DMS 273 (cell line): ENCODE data around the gene ENO2.
A peak's percentile ranks its signal among the peaks of the same experiment; 100 is the strongest.
"Not testable (repeated sequence)": the region's sequence is repeated elsewhere in the genome, so short reads cannot be mapped to it uniquely, and the experiment has no call there.

Source experiments
- DNase-seq: peaks from one replicate; lab custom pipeline; 2025; ENCODE audit not compliant: unreplicated experiment; lab: John Stamatoyannopoulos, UW

Gene ENO2

DNA sequence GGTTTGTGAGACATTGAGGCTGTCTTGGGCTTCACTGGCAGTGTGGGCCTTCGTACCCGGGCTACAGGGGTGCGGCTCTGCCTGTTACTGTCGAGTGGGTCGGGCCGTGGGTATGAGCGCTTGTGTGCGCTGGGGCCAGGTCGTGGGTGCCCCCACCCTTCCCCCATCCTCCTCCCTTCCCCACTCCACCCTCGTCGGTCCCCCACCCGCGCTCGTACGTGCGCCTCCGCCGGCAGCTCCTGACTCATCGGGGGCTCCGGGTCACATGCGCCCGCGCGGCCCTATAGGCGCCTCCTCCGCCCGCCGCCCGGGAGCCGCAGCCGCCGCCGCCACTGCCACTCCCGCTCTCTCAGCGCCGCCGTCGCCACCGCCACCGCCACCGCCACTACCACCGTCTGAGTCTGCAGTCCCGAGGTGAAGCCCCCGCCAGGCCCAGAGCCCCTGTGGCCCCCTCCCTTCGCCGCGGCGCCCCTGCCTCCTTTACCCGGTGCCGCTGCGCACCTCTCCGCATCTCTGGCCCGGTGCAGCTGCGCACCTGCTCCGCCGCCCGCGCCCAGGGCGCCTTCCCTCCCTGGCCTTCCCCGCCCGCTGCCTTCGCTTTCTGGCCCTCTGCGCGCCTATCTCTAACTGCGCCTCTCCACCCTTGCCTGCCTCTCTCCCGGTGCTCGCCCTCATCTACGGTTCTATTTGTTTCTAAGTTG lies at the start of gene ENO2:
ENO2 (plus strand) TSS at position 335 of the 701 bp plus-strand sequence. CDS start 1,253 bp downstream, outside the sequence.
- peak; percentile 60 for DNase-seq

DNA sequence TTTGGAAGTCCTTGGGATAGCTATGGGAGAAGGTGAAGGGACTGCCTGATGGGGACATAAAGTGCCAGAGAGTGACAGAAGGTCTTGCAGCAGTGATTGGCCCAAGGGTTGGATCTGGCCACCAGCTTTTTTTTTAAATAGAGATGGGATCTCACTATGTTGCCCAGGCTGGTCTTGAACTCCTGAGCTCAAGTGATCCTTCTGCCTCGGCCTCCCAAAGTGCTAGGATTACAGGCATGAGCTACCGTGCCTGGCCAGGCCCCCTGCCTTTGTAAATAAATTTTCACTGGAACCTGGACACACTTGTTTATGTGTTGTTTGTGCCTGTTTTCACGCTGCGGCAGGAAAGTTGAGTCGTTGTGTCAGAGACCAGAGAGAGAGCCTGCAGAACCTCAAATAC lies 49.1 kb upstream of the ENO2 start:
- DNase-seq = not testable (repeated sequence)

DNA sequence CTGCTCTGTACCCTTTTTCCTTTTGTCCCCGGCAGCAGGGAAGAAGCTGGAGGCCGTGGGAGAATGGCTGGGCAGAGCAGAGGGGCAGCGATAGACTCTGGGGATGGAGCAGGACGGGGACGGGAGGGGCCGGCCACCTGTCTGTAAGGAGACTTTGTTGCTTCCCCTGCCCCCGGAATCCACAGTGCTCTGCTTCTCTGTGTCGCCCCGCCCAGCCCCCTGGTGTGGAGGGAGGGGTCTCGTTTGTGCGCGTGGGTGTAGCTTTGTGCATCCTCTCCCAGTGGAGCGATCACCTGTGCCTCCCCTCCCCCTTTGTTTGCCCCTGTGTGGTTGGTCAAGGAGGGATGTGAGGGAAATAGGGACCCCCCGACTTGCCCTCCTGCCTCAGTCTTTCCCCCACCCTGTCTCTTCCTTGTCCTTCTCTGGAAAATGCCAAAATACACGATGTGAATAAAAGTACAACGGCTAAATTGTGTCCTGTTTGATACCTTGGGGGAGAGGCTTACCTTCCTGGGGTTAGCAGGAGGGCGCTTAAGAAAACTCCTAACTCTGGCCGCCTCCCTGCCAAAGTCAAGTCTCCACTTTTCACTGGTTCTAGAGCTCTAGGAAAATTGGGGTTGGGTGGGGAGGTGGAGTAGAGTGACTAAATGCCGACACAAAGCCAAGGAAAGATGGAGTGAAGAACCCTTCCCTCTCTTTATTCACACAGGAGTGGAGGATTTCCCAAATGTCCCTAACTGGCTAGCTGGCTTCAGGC lies 48.0 kb upstream of the ENO2 start:
- DNase-seq = no peak

DNA sequence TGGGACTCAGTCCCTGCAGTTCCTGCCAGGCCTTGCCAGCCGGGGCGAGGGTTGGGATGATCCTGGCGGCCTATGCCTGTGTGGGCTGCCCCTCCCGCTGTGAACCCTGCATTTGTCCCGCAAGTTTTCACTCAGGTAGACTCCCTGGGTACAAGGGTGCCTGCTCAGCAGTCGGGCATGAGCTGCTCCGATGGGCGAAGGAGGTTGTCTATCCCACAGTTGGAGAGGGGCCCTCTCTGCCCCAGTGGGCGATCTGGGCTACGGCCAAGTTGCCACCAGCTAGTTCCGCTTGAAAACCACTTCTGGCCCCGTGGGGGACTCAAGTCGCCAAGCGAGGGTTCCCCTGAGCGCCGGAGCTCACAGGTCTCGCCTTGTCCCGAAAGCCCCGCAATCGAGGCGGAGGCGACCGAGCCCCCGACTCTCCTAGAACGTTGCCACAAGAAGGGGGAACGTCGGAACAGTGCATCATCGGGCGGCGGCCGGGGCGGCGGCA lies 47.4 kb upstream of the ENO2 start:
- DNase-seq = peak; percentile 69

DNA sequence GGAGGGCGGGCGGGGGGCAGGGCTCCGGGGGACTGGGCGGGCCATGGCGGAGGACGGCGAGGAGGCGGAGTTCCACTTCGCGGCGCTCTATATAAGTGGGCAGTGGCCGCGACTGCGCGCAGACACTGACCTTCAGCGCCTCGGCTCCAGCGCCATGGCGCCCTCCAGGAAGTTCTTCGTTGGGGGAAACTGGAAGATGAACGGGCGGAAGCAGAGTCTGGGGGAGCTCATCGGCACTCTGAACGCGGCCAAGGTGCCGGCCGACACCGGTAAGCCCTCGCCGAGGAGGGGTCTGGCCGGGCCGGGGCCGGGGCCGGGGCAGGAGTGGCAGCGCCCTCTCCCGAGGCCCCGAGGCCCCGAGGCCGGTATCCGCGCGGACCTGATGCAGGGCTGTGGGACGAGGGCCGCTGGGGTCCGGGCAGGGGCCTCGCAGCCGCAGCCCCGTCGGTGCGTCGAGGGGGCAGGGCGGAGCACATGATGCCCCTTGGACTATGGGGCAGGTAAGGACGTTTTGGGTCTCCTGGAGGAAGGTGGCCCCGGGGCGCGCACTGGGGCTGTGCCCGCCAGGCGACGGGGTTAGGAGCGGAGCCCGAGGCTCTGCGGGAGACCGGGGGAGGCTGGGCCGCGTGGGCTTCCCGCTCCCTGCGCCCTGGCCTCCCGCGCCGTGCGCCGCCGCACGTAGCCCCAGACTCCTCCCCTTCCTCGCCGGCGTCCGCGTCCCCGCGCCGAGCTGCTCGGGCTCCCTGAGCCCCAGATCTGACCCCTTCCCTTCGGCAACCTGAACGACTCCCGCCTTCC lies 46.8 kb upstream of the ENO2 start, which contains the start of gene TPI1:
TPI1 (plus strand) TSS at position 119 of the 798 bp plus-strand sequence; CDS start at position 155, 36 bp downstream.
- DNase-seq = peak; percentile 78

DNA sequence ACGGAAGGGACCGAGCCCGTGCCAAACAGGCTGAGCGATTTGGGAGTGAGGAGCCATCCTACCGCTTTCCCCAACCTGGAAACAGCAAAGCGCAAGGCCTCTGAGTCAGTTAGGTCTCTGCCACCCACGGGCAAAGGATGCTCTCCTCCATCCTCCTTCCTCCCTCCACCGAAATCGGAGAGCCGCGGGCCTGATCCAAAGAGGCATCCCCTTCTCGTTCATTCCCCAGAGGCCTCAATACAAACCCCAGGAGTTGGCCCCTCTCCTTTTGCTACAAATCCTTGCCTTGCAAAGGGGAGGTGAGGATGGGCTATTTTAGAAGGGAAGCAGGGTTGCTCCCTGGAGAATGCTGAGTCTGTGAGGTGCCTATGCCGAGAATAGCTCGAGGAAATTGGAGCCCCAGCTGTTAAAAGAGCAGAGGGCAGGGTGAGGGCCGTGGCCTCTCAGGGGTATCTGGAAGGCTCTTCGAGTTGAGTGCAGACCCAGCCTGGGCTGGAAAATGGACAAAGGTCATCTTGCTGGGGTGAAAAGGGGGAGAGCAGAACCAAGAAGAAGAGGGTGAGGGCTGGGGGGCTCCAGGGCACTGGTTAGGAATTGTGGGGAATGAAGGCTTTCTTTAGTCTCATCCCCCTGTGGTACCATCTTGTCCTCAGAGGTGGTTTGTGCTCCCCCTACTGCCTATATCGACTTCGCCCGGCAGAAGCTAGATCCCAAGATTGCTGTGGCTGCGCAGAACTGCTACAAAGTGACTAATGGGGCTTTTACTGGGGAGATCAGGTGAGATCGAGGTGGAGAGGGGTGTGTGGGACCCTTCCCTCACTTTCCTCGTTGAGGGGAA lies 46.0 kb upstream of the ENO2 start:
- peak; percentile 44 for DNase-seq

DNA sequence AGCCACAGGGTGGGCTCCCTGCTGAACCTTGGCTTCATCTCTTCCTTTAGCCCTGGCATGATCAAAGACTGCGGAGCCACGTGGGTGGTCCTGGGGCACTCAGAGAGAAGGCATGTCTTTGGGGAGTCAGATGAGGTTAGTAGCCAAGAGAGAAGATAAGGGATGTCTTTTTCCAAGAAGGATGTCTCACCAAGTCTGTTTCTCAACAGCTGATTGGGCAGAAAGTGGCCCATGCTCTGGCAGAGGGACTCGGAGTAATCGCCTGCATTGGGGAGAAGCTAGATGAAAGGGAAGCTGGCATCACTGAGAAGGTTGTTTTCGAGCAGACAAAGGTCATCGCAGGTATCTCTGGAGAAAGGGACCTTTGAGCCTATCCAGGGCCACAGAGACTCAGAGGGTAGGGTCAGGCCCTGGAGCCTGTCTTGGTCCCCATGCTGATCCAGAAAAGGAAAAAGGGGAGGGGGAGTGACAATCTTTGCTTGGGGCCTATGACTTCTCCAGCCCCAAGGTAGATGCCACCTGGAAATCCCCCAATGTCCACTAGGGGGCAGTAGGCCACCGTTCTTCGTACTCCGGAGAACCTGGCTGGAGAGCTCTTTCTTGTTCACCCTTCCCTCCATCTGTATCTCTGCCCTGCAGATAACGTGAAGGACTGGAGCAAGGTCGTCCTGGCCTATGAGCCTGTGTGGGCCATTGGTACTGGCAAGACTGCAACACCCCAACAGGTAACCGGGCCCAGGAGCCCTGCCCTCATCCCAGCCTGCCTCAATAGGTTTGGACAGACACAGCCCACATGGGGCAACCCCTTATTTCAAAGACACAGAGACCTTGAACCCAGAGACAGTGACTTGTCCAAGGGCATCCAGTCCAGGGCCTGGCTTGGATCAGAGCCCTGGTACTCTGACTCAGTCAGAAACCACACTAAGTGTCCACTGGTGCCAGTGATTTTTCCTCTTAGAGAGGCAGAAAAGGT lies 45.0 kb upstream of the ENO2 start:
- peak; percentile 87 for DNase-seq

DNA sequence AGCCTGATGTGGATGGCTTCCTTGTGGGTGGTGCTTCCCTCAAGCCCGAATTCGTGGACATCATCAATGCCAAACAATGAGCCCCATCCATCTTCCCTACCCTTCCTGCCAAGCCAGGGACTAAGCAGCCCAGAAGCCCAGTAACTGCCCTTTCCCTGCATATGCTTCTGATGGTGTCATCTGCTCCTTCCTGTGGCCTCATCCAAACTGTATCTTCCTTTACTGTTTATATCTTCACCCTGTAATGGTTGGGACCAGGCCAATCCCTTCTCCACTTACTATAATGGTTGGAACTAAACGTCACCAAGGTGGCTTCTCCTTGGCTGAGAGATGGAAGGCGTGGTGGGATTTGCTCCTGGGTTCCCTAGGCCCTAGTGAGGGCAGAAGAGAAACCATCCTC lies 44.1 kb upstream of the ENO2 start:
- not testable (repeated sequence) for DNase-seq

DNA sequence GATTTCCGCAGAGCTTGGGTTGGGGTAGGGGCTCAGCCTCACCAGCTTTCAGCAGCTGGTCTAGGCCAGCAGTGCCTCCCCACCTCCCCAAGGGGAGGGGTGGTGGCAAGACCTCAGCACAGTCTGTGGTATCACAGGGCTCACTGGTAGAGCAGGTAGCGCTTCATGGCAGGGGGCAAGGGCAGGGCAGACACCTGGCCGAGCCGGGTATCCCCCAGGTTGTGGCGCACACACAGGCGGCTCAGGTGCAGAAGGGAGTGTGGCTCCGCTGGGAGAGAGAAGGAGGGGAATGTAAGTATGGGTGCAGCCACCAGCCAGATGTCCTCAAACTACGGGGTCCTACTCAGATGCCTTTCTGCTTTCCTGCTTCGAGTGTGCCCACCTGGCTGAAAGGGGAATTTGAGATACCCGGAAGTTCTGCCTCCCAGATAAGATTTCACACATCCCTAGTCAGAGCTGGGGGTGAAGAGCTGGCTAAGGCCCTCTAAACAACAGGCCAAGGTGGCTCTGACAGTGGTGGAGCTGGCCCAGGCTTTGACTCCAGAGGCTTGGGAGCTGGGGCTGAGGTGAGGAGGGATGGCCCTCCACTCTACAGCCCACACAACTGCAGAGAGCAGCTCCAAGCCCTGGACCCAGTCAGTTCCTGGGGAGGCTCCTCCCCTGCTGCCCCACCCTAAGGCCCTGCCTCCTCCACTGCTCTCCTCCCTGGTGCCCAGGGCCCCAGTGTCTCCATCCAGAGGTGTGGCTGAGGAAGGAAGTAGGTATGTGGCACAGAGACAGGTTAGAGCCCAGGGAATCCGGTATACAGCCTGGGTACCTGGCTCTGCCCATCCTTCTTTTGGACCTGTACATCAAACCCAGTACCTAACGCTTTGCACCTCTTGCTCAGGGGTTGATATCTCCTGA lies 43.1 kb upstream of the ENO2 start:
- DNase-seq = peak; percentile 61

DNA sequence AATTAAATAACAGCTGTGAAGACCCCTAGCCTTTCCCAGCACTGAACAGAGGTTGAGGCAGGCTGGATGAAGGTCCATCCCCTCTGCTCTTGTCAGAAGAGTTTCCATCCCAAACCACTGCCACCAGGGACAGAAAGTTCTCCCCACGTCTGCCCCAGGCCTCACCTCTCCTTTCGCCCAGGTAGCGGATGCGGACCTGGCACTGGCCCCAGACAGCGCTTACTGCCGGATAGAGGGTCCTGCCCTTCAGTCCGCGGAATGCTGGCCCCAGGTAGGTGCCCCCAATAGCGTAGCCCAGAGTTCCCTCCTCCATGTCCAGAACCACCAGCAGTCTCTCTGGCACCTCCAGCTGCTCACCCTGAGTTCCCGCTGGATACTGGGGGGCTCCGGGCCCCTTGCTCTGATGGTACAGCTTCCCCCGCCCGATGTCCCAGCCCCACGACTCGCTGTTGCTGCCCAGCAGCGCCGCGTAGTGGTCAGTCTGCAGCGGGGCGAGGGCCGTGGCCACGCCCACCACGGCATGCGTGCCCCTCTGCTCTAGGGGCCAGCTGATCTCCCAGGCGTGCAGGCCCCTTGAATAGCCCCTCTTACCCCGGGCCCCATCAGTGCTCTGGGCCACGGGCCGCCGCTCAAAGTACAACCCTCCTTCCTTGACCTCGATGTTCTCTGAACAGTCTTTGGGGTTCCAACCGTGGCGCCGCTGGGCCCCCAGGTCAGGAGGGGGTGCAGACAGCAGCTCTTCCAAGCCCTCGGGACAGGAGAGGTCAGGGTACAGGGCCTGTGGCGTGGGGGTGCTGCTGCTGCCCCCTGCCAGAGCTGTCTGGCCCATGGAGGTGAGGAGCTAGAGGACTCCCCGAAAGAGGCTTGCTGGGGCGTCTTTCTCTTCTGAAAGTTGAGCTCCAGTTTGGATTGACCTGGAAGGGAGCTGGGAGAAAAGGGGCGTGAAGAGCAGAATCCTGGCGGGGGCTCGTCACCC lies 42.0 kb upstream of the ENO2 start:
- DNase-seq = peak; percentile 89

DNA sequence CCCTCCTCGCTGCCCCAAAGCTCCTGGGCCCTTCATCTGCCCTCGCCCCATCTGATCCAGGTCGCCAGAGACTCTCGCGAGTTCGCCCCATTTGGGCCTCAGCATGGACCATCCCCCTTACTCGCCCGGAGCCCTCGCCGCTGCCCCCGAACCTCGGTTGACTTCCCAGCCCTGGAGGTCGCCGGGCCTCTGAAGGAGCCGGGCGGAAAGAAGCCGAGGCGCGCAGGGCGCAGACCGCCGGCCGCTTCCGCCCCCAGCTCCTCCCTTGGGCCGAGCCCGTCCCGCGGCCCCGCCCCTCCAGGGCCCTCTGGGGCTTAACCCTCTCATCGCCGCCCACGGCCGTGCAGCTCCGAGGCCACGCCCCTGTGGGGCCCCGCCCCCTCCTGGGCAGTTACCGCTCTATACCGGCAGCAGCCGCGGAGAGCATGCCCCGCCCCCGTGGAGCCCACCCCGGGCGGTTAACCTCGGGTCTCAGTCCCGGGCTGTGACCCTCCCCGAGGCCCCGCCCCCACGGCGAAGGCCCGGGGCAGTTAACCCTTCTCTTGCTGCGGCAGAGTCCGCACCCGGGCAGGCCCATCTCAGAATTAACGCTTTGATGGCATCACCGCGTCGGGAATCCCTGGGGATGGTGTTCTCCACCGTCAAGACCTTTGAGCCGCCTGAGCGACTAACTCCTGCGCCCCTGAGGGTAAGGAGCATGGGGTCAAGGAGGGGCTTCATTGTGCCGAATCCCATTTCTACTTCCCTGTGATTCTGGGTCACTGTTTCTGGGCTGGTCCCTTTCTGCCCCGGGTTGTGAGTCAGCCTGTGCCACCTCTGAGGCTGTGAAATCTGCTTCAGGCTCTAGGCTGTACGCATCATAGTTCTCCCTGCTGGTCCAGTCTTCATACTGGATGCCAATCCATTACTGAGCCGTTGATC lies 41.0 kb upstream of the ENO2 start, which contains the start of gene SPSB2:
SPSB2 (minus strand) TSS at position 210 of the 921 bp plus-strand sequence. CDS start 402 bp downstream, outside the sequence.
- peak; percentile 97 for DNase-seq

DNA sequence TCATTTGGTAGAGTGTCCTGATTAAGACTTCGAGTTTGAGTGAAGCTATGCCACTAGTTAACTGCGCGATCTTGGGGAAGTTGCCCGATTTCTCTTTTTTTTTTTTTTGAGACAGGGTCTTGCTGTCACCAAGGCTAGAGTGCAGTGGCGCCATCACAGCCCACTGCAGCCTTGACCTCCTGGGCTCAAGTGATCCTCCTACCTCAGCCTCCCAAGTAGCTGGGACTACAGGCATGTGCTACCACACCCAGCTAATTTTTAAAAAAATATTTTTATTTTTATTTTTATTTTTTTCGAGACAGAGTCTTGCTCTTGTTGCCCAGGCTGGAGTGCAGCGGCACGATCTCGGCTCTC lies 40.4 kb upstream of the ENO2 start:
- not testable (repeated sequence) for DNase-seq

DNA sequence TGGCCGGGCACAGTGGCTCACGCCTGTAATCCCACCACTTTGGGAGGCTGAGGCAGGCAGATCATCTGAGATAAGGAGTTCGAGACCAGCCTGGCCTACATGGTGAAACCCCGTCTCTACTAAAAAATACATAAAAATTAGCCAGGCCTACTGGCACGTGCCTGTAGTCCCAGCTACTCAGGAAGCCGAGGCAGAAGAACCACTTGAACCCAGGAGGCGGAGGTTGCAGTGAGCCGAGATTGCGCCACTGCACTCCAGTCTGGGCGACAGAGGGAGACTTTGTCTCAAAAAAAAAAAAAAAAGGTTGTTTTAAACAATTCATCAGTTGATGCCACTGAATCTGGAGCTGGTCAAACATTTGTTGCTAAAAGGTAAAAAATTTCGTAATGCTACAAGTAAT lies 34.6 kb upstream of the ENO2 start:
- DNase-seq = not testable (repeated sequence)

DNA sequence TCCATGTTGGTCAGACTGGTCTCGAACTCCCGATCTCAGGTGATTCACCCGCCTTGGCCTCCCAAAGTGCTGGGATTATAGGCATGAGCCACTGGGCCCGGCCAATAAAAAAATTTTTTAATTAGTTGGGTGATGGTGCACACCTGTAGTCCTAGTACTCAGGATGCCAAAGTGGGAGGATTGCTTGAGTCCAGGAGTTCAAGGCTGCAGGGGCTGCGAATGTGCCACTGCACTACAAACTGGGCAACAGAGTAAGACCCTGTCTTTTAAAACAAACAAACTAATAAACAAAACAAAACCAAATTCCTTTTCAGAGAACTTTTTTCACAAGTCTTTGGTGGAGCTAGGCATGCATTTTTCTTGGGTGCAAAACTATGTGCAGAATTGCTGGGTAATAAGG lies 31.1 kb upstream of the ENO2 start:
- DNase-seq = no peak

DNA sequence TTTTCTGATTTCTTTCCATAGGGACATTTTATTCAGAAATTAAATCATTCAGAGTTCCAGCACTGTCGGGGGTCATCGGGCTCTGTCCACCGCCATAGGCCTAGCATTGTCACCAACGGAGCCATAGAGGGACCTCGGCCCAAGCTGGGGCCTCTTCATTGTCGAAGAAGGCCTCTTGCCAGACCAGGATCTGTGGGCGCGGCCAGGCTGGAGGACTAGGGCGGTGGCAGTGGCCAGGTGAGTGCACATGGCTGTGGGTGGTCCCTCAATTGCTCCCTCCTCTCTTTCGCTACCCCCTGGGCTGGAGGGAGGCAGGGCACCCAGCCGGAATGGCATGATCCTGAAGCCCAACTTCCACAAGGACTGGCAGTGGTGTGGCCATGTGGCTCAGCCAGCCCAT lies 30.7 kb upstream of the ENO2 start:
- no peak for DNase-seq

DNA sequence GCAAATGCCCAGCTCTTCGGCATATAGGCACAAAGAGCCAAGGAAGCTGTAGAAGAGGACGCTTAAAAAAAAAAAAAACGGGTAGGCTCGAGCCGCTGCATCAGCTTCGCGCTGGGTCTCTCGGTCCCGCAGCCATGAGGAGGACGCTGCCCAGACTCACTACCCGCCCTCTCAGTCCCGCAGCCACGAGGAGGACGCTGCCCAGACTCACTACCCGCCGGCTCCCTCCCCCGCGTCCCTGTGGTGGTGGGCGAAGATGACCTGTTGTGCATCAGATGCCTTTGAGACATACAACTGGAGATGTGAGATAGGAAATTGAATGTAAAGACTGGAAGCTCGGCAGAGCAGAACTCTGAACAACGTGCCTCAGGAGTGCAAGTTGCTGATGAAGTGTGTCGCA lies 29.8 kb upstream of the ENO2 start:
- DNase-seq = no peak
